Measurements from ENCODE around the gene CCDC3. TPM values are rescaled to one million over a fixed set of nuclear protein-coding genes. Genes with fewer than 3 reads are reported as not detected.

CCDC3 gene
- total and polyA plus RNA-seq, 2 of the 8 experiments (the other 6 are each of a cell fraction or from before 2014, with no cell fraction given) = 3.4 to 3.7 TPM

DNA sequence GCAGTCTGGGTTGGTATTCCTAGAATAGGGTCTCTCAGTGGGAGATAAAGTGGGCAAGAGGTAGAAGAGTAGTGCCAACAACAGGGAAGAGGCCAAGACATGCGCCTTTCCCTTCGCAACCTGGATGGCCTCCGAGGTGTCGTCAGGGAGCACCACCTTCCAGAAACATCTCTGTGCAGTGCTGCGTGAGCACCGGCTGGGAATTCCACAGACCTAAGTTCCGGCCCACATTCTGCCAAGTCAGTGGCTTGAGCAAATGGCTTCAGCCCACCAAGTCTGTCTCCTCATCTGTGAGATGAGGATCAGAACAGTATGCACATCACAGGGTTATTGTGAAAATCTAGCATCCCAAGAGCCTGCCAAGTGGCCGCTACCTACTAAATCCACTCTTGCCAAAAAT, 40.6 kb downstream of the CCDC3 start:
- Histone ChIP-seq H3K9me3 (ENCODE audit: insufficient read depth in 2 of 2, low read depth in 1 of 2, low read length in 1 of 2) (peaks cover 0 to 3% of the 10 kb centered on the region in 2 experiments; a peak in 2 of 4 replicates), H3K23ac (ENCODE audit: insufficient read length) (no peak overlapping the region), H2BK15ac (ENCODE audit: low read length) (no peak overlapping the region), H3K27ac (ENCODE audit: low read depth, low read length) (no peak overlapping the region), H3K14ac (ENCODE audit: insufficient read length) (no peak overlapping the region), H3K79me1 (ENCODE audit: low read depth, low read length) (no peaks in the 10 kb centered on the region), H3K9ac (replicated peaks in 1 of 4; ENCODE audit: extremely low read depth in 1 of 4, low read depth in 3 of 4, low read length in 3 of 4) (no peak overlapping the region), H2BK5ac (ENCODE audit: low read depth, low read length) (no peak overlapping the region), H3K27me3 (replicated peaks in 1 of 4; ENCODE audit: control insufficient read depth in 3 of 4, extremely low read depth in 1 of 4, insufficient read depth in 3 of 4, low read length in 3 of 4) (no peaks in the 10 kb centered on the region), H4K8ac (ENCODE audit: extremely low read depth, insufficient read depth, low read length) (no peak overlapping the region), H2BK120ac (replicated peaks; ENCODE audit: low read depth, low read length) (no peak overlapping the region), H3K36me3 (ENCODE audit: control insufficient read depth in 2 of 4, insufficient read depth in 4 of 4, low read length in 3 of 4) (no peaks in the 10 kb centered on the region), H3K4ac (replicated peaks; ENCODE audit: insufficient read length, low read depth, low read length) (no peak overlapping the region), H3K4me3 (ENCODE audit: extremely low read depth in 1 of 4, insufficient read depth in 2 of 4, low read depth in 3 of 4, low read length in 4 of 4) (no peak overlapping the region), H2AK5ac (ENCODE audit: low read depth, low read length) (no peak overlapping the region), H2BK20ac (ENCODE audit: low read length) (no peak overlapping the region), H2BK12ac (ENCODE audit: low read depth, low read length) (no peak overlapping the region), H3K23me2 (ENCODE audit: low read depth, low read length) (no peaks in the 10 kb centered on the region), H3K4me2 (ENCODE audit: insufficient read depth in 1 of 2, low read depth in 2 of 2, low read length in 2 of 2) (no peak overlapping the region), H2AFZ (ENCODE audit: low read length) (no peak overlapping the region), H4K91ac (replicated peaks; ENCODE audit: insufficient read length, low read length) (no peak overlapping the region), H3K4me1 (replicated peaks in 1 of 4; ENCODE audit: control insufficient read depth in 3 of 4, insufficient read depth in 4 of 4, low read length in 3 of 4) (peaks cover 0 to 4% (median 0%) of the 10 kb centered on the region in 4 experiments; a peak in 1 of 7 replicates), H3K18ac (ENCODE audit: extremely low read depth, low read length) (no peak overlapping the region), H4K5ac (ENCODE audit: insufficient read length, low read depth, low read length) (no peak overlapping the region), H3K56ac (replicated peaks; ENCODE audit: insufficient read length, low read depth, low read length) (no peak overlapping the region), H4K20me1 (replicated peaks in 1 of 2; ENCODE audit: control insufficient read depth in 1 of 2, insufficient read depth in 2 of 2, low read length in 2 of 2) (no peaks in the 10 kb centered on the region), H3K79me2 (ENCODE audit: control insufficient read depth in 1 of 2, insufficient read depth in 2 of 2, low read length in 2 of 2) (no peaks in the 10 kb centered on the region)
- ChIA-PET POLR2A (ENCODE audit: partially characterized antibody) (no interaction called here), CTCF (ENCODE audit: partially characterized antibody) (interaction anchor here (0.6 to 1.2 kb wide), 3 partner anchors 12 to 53 kb away, joined by 3 to 5 read pairs (median 3); no protein-coding TSS in a partner anchor)
- TF ChIP-seq TCF12 (IDR thresholded peaks at IDR 0.05; ENCODE audit: low read depth, low read length) (no peak), NANOG (IDR thresholded peaks at IDR 0.05; ENCODE audit: insufficient read depth, low read depth, low read length, poor library complexity, severe bottlenecking) (no peak), SP4 (IDR thresholded peaks at IDR 0.05; ENCODE audit: low read length) (no peak), BACH1 (IDR thresholded peaks at IDR 0.05; ENCODE audit: low read length) (no peak), SIX5 (IDR thresholded peaks at IDR 0.05; ENCODE audit: low read depth, low read length) (no peak), YY1 (IDR thresholded peaks at IDR 0.05; ENCODE audit: low read depth, low read length) (no peak), RNF2 (IDR thresholded peaks at IDR 0.05; ENCODE audit: borderline replicate concordance, low read depth, low read length, missing control alignments, poor library complexity, severe bottlenecking) (no peak), EGR1 (IDR thresholded peaks at IDR 0.05; ENCODE audit: borderline replicate concordance, low read depth, low read length) (no peak), SAP30 (IDR thresholded peaks at IDR 0.05; ENCODE audit: insufficient read depth, insufficient replicate concordance, low read length) (no peak), BRCA1 (IDR thresholded peaks at IDR 0.05; ENCODE audit: low read depth, low read length) (no peak), CREB1 (IDR thresholded peaks at IDR 0.05) (no peak), SUZ12 (IDR thresholded peaks at IDR 0.05; ENCODE audit: low read length) (no peak), CBX8 (IDR thresholded peaks at IDR 0.05; ENCODE audit: borderline replicate concordance, low read depth, low read length) (no peak), FOSL1 (IDR thresholded peaks at IDR 0.05; ENCODE audit: insufficient read depth, low read depth, low read length) (no peak)
- TF ChIP-seq, protein P1, sequence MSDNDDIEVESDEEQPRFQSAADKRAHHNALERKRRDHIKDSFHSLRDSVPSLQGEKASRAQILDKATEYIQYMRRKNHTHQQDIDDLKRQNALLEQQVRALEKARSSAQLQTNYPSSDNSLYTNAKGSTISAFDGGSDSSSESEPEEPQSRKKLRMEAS (IDR thresholded peaks at IDR 0.05) = no peak
- WGBS, 2 experiments (ENCODE audit: extremely low coverage in 1 of 2, insufficient coverage in 1 of 2, insufficient read length in 1 of 2, insufficient replicate concordance in 2 of 2, low coverage in 1 of 2, low lambda C conversion rate in 2 of 2, missing lambda C conversion rate in 1 of 2) = 92% methylated on average over 8 of the region's 8 CpGs; no CpG with 5 or more reads in 1 of the 2 experiments
- DNase-seq (ENCODE audit: low read depth in 1 of 2, low spot score in 2 of 2) = no peak
- no peak for FAIRE-seq

All from H1 (cell line).